Heart right ventricle (tissue), 16 donors: ENCODE data around the gene WBP1. TPM values are rescaled to one million over a fixed set of nuclear protein-coding genes. Genes with fewer than 3 reads are reported as not detected.
A peak's percentile ranks its signal among the peaks of the same experiment; 100 is the strongest.

Experiments
- ATAC-seq, 8 donors: fragments of 200-7000 bp; cut with Tn5 transposase; one replicate each; pipeline ENCODE4 v1.9.1; 2020; ENCODE audit warnings: mild to moderate bottlenecking in 8 of 8, moderate library complexity in 8 of 8, moderate number of reproducible peaks in 1 of 8
- DNase-seq, 2 donors: peaks; one replicate each; pipeline ENCODE4 v3.0.0-alpha.2; 2020
- H3K27ac ChIP-seq, 10 donors: fragments of 200-600 bp; sonication (generic) in 2 of 10; one replicate each; pipeline versions ENCODE4 v1.5.0 to v1.8.0; 2020 to 2022; ENCODE audit warnings: mild to moderate bottlenecking in 3 of 10
- H3K27me3 ChIP-seq, 7 donors: fragments of 200-600 bp; one replicate each; pipeline ENCODE4 v1.8.0; 2021 to 2022; ENCODE audit warnings: mild to moderate bottlenecking in 2 of 7
- H3K36me3 ChIP-seq, 9 donors: fragments of 200-600 bp; sonication (generic) in 1 of 9; one replicate each; pipeline versions ENCODE4 v1.5.0 to v1.8.0; 2020 to 2022; ENCODE audit warnings: mild to moderate bottlenecking in 2 of 9
- H3K4me1 ChIP-seq, 9 donors: fragments of 200-600 bp; sonication (generic) in 1 of 9; one replicate each; pipeline versions ENCODE4 v1.5.0 to v1.8.0; 2020 to 2022; ENCODE audit warnings: mild to moderate bottlenecking in 4 of 9
- H3K4me3 ChIP-seq, 10 donors: fragments of 200-600 bp; sonication (generic) in 2 of 10; one replicate each; pipeline versions ENCODE4 v1.5.0 to v1.8.0; 2020 to 2022; ENCODE audit warnings: mild to moderate bottlenecking in 7 of 10, moderate library complexity in 2 of 10
- H3K9me3 ChIP-seq, 11 donors: fragments of 200-600 bp in 10 of 11; sonication (generic) in 2 of 11; one replicate each; pipeline versions ENCODE4 v1.5.0 to v1.8.0; 2013 to 2022; ENCODE audit warnings: mild to moderate bottlenecking in 2 of 11, control low read depth in 1 of 11, moderate library complexity in 1 of 11
- CTCF ChIP-seq, 9 donors: fragments of 200-600 bp; sonication (generic) in 2 of 9; IDR thresholded peaks; one replicate each; pipeline versions ENCODE4 v1.5.0 to v1.8.0; 2021 to 2022; ENCODE audit warnings: antibody characterized with exemption in 9 of 9, mild to moderate bottlenecking in 5 of 9, moderate library complexity in 1 of 9
- WGBS, 2 donors: extraction: QIAGEN DNeasy Blood & Tissue Kit; methylation state at CpG; one replicate each; pipeline ENCODE4 v1.1.7; 2013; ENCODE audit warnings: inconsistent platforms in 1 of 2; 5-methylcytosine and 5-hydroxymethylcytosine counted together
- intact Hi-C, 10 donors: fragments of 100-400 bp; cut with DNase I; formaldehyde crosslinking; loops; one replicate each; pipeline versions ENCODE4 v1.11.1 to v1.14.2; 2022
- polyA plus RNA-seq, 2 donors: library from polyadenylated mRNA; stranded (reverse); fragments of 200-250 nt; gene quantifications; one replicate each; pipeline ENCODE4 v1.2.3, GENCODE V29; 2013
- total RNA-seq, 10 donors: library from RNA; stranded (reverse); fragmentation: NEBNext Ultra II Directional in 3 of 10; extraction: Animal tissue kit (Norgen Biotek cat#: 25700) in 3 of 10; gene quantifications; one replicate each; pipeline versions ENCODE4 v1.2.1 to v1.2.4, GENCODE V29; 2021 to 2023
- donor health status: Arrhythmogenic right ventricular cardiomyopathy.
- donor health status: ischemic (EF 13 %, LVEDD 7.1; RV severe dilation, severe dysfunction).
- donor health status: healthy with polysubstance abuse.
- donor health status: DM: no; HTN: yes; CAD: no.
- donor health status: DM: no; HTN: no; CAD: no.
- donor health status: ischemic (EF 25% LVEDD 6.9; RV normal size, moderate dysfunction).
- donor health status: ischemic (EF 25% LVEDD 5.7; RV mildly dilated, moderate dysfunction).
- donor health status: healthy.
- donor health status: DM: yes; HTN: yes; CAD: no.
- donor health status: Ischemic cardiomyopathy.
- donor health status: ischemic (EF 35%, LVEDD 5.7; RV mildly dilated, moderate dysfunction).
- donor health status: nonischemic (EF 11% LVEDD 7.7; RV severe dilation, severe dysfunction).
- donor health status: DM: yes; HTN: yes; CAD: no.
- donor health status: PGD.
- donor health status: ischemic (EF 29% LVEDD 5.4; RV normal size, mild dysfunction).
- donor health status: nonischemic (EF 23%, LVEDD 6.1; RV moderate dilation, normal function).

The WBP1 gene
- total and polyA plus RNA-seq, 12 donors = 34.8 to 59.8 (median 45.8) TPM

DNA sequence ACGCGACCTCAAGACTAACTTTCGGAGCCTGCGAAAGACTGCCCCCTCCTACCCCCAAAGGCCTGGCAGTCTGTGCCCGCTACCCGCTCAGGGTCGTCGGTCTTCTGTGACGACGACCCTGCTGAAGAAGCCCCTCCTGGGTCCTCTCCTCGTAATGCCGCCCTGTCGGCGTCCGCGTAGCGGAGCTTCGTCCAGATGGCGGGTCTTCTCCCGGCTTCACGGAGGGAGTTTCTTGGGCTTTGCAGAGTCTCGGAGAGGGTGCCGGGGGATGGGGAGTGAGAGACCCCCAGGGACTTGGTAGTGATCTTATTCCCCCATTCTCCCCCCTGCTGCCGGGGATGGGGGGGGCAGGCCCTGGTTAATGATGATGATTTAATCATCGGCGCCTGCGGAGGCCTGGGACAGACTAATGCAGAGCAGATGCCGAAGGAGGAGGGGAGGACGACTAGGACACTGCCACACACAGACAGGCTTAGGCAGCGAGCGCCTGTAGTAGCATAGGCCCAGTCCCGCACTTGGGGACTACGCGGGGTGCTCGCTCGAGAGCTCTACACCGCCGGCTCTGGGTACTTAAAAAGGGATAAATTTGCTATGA lies 49.8 kb downstream of the WBP1 start:
- Histone ChIP-seq H3K4me1 (peaks cover 8 to 48% (median 41%) of the 10 kb centered on the region in 9 donors), H3K4me3 (peak overlapping the region; percentile 64 to 83 (median 70)), H3K27ac (peak overlapping the region; percentile 95 to 99 (median 96)), H3K27me3 (peaks cover 5 to 56% (median 43%) of the 10 kb centered on the region in 7 donors), H3K9me3 (no peaks in the 10 kb centered on the region), H3K36me3 (peaks cover 0 to 20% (median 3%) of the 10 kb centered on the region in 9 donors)
- DNase-seq = peak in 1 of 2 donors; percentile 30
- peak in 5 of 8 donors; percentile 0 to 39 (median 12) for ATAC-seq
- 8 to 15% methylated on average over 38 of the region's 38 CpGs for WGBS, 2 donors
- no peak for TF ChIP-seq CTCF (IDR thresholded peaks at IDR 0.05)
- intact Hi-C loops = loop anchor here in 3 of 10 donors (1.0 to 2.0 kb wide), 4 partner anchors 21 to 50 kb away; partner anchors contain the start of genes AUP1 (in 2 of the 3), HTRA2 (in 2 of the 3), TTC31 (in 2 of the 3) and CCDC142 (in 1 of the 3)

GRCh38 chr2:74510272-74510671 lies 52.0 kb downstream of the WBP1 start:
- Histone ChIP-seq H3K9me3 (no peaks in the 10 kb centered on the region), H3K27me3 (peaks cover 28 to 69% (median 62%) of the 10 kb centered on the region in 7 donors), H3K27ac (no peak overlapping the region), H3K36me3 (peaks cover 0 to 11% (median 3%) of the 10 kb centered on the region in 9 donors), H3K4me1 (peaks cover 13 to 45% (median 36%) of the 10 kb centered on the region in 9 donors), H3K4me3 (no peak overlapping the region)
- ATAC-seq (no peak), DNase-seq (no peak)
- intact Hi-C loops = no loop called here
- WGBS, 2 donors = 78 to 80% methylated on average over 4 of the region's 4 CpGs
- TF ChIP-seq CTCF (IDR thresholded peaks at IDR 0.05) = no peak

Other genes with a start within 250 kb of the WBP1 start
- gene SLC4A5, start 115.0 kb upstream of the WBP1 start, total RNA-seq = 1 to 10 TPM in 8 of 10 donors, under 1 TPM in 2; 0.82 to 4.6 (median 1.9) TPM
- 1 to 10 TPM in 1 of 2 donors, under 1 TPM in 1; 0.43 to 2.3 TPM for gene SLC4A5, start 115.0 kb upstream of the WBP1 start, polyA plus RNA-seq
- 100 to 1,000 TPM; 140 to 285 (median 195) TPM for gene DCTN1, start 78.1 kb upstream of the WBP1 start, total RNA-seq
- gene DCTN1, start 78.1 kb upstream of the WBP1 start, polyA plus RNA-seq = 100 to 1,000 TPM; 123 to 168 TPM
- 1 to 10 TPM in 5 of 10 donors, under 1 TPM in 5; 0.52 to 1.7 (median 0.99) TPM for gene C2orf81, start 36.8 kb upstream of the WBP1 start, total RNA-seq
- 1 to 10 TPM; 1.2 to 1.3 TPM for gene C2orf81, start 36.8 kb upstream of the WBP1 start, polyA plus RNA-seq
- gene WDR54, start 36.7 kb upstream of the WBP1 start, total RNA-seq = 1 to 10 TPM; 1.1 to 6.7 (median 2.4) TPM
- 1 to 10 TPM; 2.9 to 8.7 TPM for gene WDR54, start 36.7 kb upstream of the WBP1 start, polyA plus RNA-seq
- 10 to 100 TPM in 8 of 10 donors, 1 to 10 TPM in 2; 9.3 to 23.4 (median 14.9) TPM for gene RTKN, start 16.5 kb upstream of the WBP1 start, total RNA-seq
- gene RTKN, start 16.5 kb upstream of the WBP1 start, polyA plus RNA-seq = 10 to 100 TPM; 25.5 to 33.9 TPM
- gene INO80B, start 3.4 kb upstream of the WBP1 start, total RNA-seq = 10 to 100 TPM in 9 of 10 donors, 1 to 10 TPM in 1; 8.9 to 22.0 (median 19.4) TPM
- 10 to 100 TPM; 29.6 to 40.7 TPM for gene INO80B, start 3.4 kb upstream of the WBP1 start, polyA plus RNA-seq
- gene MOGS, start 6.9 kb downstream of the WBP1 start, total RNA-seq = 10 to 100 TPM; 12.1 to 28.3 (median 18.0) TPM
- gene MOGS, start 6.9 kb downstream of the WBP1 start, polyA plus RNA-seq = 10 to 100 TPM; 25.6 to 30.4 TPM
- gene MRPL53, start 14.2 kb downstream of the WBP1 start, total RNA-seq = 100 to 1,000 TPM; 136 to 188 (median 150) TPM
- 100 to 1,000 TPM in 1 of 2 donors, 10 to 100 TPM in 1; 92.3 to 123 TPM for gene MRPL53, start 14.2 kb downstream of the WBP1 start, polyA plus RNA-seq
- gene CCDC142, start 24.6 kb downstream of the WBP1 start, total RNA-seq = 10 to 100 TPM in 1 of 10 donors, 1 to 10 TPM in 9; 2.3 to 11.7 (median 5.5) TPM
- 10 to 100 TPM in 1 of 2 donors, 1 to 10 TPM in 1; 3.2 to 13.2 TPM for gene CCDC142, start 24.6 kb downstream of the WBP1 start, polyA plus RNA-seq
- 10 to 100 TPM in 5 of 10 donors, 1 to 10 TPM in 5; 7.2 to 12.1 (median 9.4) TPM for gene TTC31, start 24.6 kb downstream of the WBP1 start, total RNA-seq
- 10 to 100 TPM in 1 of 2 donors, 1 to 10 TPM in 1; 8.4 to 18.7 TPM for gene TTC31, start 24.6 kb downstream of the WBP1 start, polyA plus RNA-seq
- gene LBX2, start 41.2 kb downstream of the WBP1 start, total RNA-seq = 1 to 10 TPM in 2 of 10 donors, under 1 TPM in 6, not detected in 2; 0.17 to 1.5 (median 0.39) TPM
- under 1 TPM; 0.44 to 0.64 TPM for gene LBX2, start 41.2 kb downstream of the WBP1 start, polyA plus RNA-seq
- 10 to 100 TPM; 10.7 to 27.4 (median 14.9) TPM for gene PCGF1, start 49.3 kb downstream of the WBP1 start, total RNA-seq
- 10 to 100 TPM; 21.8 to 27.7 TPM for gene PCGF1, start 49.3 kb downstream of the WBP1 start, polyA plus RNA-seq
- not detected for gene TLX2, start 56.0 kb downstream of the WBP1 start, total RNA-seq
- not detected for gene TLX2, start 56.0 kb downstream of the WBP1 start, polyA plus RNA-seq
- gene DQX1, start 67.8 kb downstream of the WBP1 start, total RNA-seq = under 1 TPM in 1 of 10 donors, not detected in 9; 0.65 TPM
- gene DQX1, start 67.8 kb downstream of the WBP1 start, polyA plus RNA-seq = under 1 TPM in 1 of 2 donors, not detected in 1; 0.03 TPM
- 10 to 100 TPM; 31.4 to 74.2 (median 38.2) TPM for gene AUP1, start 71.3 kb downstream of the WBP1 start, total RNA-seq
- gene AUP1, start 71.3 kb downstream of the WBP1 start, polyA plus RNA-seq = 100 to 1,000 TPM; 163 TPM
- 10 to 100 TPM; 21.2 to 29.6 (median 24.9) TPM for gene HTRA2, start 71.5 kb downstream of the WBP1 start, total RNA-seq
- 10 to 100 TPM; 26.5 to 41.0 TPM for gene HTRA2, start 71.5 kb downstream of the WBP1 start, polyA plus RNA-seq
- gene LOXL3, start 95.5 kb downstream of the WBP1 start, total RNA-seq = 1 to 10 TPM; 1.2 to 9.2 (median 2.4) TPM
- gene LOXL3, start 95.5 kb downstream of the WBP1 start, polyA plus RNA-seq = 1 to 10 TPM; 2.9 to 3.4 TPM
- 1 to 10 TPM; 1.9 to 7.7 (median 3.5) TPM for gene DOK1, start 96.3 kb downstream of the WBP1 start, total RNA-seq
- gene DOK1, start 96.3 kb downstream of the WBP1 start, polyA plus RNA-seq = 1 to 10 TPM; 3.1 to 5.9 TPM
- gene M1AP, start 189.9 kb downstream of the WBP1 start, total RNA-seq = under 1 TPM in 3 of 10 donors, not detected in 7; 0.12 to 0.42 (median 0.18) TPM
- under 1 TPM; 0.03 to 0.44 TPM for gene M1AP, start 189.9 kb downstream of the WBP1 start, polyA plus RNA-seq
- 1 to 10 TPM; 1.5 to 5.1 (median 2.7) TPM for gene SEMA4F, start 195.8 kb downstream of the WBP1 start, total RNA-seq
- gene SEMA4F, start 195.8 kb downstream of the WBP1 start, polyA plus RNA-seq = 1 to 10 TPM; 1.1 to 1.2 TPM